GM19328 (cell line): ENCODE results near the gene CNOT8.
A peak's percentile ranks its signal among the peaks of the same experiment; 100 is the strongest.
"Not testable (repeated sequence)": the region's sequence is repeated elsewhere in the genome, so short reads cannot be mapped to it uniquely, and the experiment has no call there.

Experiments
- ATAC-seq: cut with Tn5 transposase; IDR thresholded peaks from one replicate; pipeline ENCODE4 v1.9.1; 2021; ENCODE audit warnings: mild to moderate bottlenecking, moderate library complexity; ENCODE audit not compliant: unreplicated experiment

CNOT8 gene

DNA sequence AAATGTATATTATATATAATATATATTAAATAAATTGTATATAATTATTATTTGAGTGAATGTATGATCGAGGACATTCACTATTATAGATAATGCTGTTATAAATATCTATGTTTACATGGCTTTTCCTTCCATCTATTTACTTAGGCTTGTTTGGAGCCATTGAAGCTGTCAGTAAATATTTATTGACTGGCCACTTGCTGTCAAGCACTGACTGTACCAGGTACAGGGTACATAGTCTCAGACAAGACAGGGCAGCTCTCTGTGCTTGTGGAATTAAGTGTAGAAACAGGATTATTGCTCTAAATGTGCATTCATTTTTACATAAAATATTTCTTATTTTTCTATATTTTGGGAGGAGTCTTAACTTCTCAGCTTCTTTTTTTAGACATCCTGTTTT, 24.4 kb upstream of the CNOT8 start:
- ATAC-seq = no peak

DNA sequence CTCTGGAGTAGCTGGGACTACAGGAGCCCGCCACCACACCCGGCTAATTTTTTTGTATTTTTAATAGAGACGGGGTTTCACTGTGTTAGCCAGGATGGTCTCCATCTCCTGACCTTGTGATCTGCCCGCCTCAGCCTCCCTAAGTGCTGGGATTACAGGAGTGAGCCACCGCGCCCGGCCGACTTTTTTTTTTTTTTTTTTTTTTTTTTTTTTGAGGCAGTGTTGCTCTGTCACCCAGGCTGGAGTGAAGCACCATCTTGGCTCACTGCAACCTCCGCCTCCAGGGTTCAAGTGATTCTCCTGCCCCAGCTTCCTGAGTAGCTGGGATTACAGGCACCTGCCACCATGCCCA, 22.8 kb upstream of the CNOT8 start:
- ATAC-seq = not testable (repeated sequence)

DNA sequence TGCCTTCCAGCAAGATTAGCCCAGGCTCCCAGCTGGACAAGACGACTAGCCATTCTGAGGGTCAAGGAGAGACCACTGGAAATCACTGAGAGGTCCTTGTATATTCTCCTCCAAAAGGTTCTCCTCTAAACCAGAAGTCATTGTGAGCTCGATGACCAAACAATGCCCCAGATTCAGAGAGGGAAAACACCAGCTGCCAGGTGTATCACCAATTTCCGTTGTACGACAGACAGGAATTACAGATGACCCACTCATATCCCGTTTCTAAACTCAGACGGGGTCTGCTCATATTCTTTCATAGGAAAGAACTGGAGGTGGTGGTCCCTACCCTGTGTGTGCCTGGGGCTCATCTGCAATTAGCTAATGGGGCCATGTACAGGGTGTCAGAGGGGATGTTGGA, 22.2 kb upstream of the CNOT8 start:
- no peak for ATAC-seq

DNA sequence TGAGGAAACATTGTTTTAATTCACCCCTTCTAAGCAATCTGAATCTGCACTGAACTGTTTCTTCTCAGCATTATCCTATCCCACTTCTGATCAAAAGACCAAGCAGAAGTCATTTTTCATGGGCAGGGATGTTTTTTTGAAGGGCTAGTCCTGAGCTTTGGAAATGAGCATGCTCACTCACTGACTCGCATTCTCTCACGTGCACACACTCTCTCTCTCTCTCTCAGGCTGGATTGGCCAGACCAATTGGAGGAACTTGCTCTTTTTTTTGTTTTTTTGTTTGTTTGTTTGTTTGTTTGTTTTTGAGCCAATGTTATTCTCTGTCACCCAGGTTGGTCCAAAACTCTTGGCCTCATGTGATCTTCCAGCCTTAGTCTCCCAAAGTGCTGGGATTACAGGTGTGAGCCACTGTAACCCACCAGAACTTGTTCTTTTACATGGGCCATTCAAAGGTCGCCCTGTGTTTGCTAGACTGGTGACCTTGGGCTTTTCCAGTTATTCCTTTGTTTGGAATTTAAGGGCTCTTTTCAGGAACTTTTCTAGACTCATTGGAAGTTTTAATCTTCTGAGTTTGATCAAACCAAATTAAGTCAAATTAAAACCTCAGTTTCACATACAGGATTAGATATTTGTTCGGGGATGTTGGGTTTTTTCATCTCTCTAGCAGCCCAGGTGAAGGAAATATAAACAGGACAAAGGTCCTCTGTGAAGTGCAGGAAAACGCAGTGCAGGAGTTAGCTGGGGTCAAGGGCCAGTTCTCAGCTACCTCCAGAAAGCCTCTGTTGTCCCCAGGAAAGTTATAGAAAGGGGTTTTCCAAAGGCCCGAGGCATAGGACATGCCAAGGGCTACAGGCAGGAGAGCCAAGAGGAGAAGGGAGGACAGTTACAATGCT, 21.2 kb upstream of the CNOT8 start:
- ATAC-seq = no peak

DNA sequence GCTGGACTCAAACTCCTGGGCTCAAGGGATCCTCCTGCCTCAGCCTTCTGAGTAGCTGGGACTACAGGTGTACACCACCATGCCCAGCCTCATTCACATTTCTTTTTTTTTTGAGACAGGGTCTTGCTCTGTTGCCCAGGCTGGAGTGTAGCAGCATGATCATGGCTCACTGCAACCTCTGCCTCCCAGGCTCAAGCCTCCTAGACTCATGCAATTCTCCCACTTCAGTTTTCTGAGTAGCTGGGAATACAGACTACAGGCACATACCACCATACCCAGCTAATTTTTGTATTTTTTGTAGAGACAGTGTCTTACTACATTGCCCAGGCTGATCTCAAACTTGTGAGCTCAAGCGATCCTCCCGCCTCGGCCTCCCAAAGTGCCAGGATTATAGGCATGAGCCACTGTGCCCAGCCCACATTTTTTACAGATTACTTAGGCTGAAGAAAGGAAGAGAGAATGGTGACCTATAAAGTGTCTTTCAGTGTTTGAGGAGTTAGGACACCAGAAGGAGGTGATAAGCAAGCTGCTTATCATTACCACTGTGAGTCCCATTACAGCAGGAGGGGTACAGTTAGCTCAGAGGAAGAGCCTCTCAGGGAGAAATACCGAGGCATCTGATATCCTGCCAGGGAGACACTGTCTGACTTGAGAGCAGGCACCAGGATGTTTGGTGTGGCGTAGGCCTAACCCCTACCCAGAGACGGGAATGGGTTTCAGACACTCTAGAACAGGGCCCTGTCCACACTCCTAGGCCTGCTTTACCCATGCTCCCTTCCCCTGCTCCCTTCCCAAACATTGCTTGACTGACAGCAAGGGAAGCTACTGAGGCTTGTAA, 17.8 kb upstream of the CNOT8 start:
- ATAC-seq = no peak

DNA sequence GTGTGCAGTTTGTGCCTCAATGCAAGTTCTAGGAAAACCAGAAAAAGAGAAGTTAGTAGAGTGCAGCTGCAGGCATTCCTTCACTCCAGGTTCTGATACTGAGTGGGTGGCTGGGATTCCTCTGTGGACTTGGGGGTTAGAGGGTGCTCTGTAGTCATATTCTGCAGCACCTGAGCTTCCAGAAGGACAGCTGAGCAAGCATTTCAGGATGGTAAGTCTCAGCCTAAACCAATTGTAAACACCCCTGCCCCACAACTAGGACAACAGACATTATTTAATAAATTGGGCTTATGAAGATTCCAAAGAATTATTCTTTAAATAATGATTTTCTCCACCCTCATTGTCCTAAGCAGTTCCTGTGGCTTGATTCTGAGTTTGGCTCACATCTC, 17.2 kb upstream of the CNOT8 start:
- ATAC-seq = no peak

DNA sequence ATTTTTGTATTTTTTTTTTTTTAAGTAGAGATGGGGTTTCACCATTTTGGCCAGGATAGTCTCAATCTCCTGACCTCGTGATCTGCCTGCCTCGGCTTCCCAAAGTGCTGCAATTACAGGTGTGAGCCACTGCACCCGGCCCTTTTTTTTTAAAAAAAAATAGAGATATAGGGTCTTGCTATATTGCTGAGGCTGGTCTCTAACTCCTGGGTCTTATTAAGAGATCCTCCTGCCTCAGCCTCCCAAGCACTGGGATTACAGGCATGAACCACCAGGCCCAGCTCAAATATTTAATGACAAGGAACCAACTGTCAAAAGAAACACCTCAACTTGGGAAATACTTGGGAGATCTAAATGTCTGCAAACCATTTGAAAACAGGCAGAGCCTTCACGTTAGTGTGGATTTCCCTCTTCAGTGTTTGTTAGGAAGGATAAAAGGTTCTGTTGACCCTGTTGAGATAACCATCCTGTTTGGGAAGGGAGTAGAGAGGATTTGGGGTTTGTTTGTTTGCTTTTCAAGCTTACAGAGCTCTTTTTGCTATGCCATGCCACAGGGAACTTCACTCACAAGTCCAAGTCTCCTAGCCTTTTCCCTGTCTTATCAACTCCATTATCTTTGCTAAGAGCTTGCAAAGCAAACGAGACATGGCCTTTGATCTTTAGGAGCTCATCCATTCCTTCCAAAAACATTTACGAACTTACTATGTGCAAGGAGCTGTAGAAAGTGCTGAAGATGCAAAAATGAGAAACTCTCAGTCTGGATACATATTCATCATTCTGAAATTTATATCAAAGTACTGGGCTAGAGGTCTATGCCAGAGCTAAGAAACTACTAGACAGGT, 15.5 kb upstream of the CNOT8 start:
- ATAC-seq = no peak

DNA sequence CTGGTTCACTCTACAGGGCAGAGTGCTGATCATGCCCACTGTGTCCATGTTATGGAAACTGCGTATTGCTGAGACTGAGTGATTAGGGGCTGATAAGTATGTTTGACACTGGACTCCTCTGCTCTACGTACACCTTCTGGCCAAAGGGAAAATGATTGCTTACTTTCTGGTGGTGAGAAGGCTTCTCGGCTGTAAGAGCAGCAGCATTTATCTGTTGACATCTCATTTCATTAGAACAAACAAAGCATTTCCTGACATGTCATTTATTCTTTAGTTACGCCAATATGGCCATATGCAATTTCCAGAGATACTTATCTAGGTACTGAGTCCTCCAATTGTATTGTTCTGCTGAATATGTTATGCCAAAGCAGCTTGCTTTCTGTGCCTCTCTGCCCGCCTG, 13.6 kb upstream of the CNOT8 start:
- no peak for ATAC-seq

DNA sequence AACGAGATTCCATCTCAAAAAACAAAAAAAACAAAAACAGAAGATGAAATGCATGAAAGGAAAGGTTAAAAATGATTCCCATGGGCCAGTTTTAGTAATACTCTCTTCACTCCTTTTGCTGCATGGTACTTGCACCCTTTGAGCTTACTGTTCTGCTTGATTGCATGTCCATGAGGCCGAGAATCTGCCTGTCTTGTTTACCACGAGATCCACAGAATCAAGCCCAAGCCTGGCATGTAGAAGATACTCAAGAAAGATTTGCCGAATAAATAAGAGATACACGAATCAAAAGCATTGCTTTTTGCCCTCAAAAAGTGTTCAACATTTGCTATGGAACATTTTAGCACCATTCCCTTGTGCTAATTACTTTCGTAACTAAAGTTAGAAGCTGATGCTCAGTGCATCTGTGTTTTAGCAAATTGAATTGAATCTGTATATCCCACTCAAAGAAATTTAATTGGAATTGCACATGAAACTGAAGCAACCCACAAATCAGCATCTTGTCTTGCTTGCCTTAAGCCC, 9.1 kb upstream of the CNOT8 start:
- no peak for ATAC-seq

DNA sequence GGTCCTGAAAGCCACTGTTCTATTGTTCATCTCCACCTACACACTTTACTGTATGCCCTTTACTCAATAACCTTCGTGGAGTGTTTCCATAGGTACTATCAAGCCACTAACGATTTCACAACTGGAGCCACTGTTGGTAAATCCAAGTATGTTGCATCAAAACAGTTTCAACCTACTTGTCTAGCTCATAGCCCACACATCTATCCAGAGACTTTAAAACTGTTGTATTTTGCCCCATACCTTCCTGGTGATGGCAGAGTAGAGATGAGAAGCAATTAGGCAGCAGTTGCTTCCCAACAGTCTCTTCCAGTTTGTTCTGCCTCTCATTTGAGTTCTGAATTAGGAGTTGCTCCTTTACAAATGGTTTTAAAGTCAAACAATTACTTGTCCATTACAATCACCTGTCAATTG, 8.6 kb upstream of the CNOT8 start:
- no peak for ATAC-seq

DNA sequence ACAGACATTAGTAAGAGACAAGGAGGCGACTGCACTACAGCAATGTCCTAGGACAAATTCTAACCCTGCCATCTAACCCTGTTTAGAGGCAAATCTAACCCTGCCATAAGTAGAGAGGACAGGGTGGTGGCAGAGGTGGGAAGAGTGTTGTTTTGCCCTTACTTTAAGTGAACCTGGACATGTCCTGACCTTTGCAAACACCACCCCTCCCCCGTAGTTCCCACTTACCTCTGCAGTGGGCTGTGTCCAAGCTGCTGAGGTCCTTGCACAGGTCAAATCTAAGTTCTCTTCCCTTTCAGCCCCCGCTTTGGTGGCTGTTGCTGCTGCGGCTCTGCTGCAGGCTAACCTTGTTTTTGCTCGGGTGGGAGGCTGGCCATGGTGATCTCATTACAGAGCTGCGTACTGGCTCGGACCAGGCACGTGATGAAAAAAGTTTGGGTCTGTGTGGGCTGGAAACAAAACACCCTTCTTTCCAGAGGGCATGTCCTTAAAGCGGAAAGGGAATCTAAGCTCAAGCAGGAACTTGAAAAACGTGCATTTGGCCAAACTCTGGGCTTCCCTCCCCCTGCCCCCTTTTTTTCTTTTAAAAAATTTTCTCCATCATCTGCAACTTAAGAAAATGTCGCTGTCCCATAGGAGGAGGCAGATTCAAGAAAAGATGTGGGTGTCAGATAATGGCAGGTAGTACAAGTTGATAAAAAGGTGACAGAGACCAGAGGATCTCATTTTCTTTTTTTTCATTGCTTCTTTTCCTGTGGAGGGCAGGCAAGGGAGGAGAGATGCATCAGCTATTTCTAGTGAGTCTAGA, 8.0 kb upstream of the CNOT8 start, which contains the start of gene FAXDC2:
Gene FAXDC2 (minus strand): TSS at position 349 of the 808 bp plus-strand sequence. CDS start 12,425 bp downstream, outside the sequence.
- ATAC-seq = no peak

DNA sequence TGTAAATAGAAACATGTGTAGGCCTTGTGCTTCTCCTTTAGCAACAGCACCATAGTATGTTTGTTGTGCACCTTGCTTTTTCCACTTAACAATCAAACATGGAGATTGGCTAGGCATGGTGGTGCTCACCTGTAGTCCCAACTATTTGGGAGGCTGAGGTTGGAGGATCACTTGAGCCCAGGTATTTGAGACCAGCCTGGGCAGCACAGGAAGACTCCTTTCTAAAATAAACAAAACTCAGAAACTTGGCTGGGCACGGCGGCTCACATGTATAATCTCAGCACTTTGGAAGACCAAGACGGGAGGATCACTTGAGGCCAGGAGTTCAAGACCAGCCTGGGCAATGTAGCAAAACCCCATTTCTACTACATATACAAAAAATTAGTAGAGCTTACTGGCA, 7.1 kb upstream of the CNOT8 start:
- ATAC-seq = no peak

DNA sequence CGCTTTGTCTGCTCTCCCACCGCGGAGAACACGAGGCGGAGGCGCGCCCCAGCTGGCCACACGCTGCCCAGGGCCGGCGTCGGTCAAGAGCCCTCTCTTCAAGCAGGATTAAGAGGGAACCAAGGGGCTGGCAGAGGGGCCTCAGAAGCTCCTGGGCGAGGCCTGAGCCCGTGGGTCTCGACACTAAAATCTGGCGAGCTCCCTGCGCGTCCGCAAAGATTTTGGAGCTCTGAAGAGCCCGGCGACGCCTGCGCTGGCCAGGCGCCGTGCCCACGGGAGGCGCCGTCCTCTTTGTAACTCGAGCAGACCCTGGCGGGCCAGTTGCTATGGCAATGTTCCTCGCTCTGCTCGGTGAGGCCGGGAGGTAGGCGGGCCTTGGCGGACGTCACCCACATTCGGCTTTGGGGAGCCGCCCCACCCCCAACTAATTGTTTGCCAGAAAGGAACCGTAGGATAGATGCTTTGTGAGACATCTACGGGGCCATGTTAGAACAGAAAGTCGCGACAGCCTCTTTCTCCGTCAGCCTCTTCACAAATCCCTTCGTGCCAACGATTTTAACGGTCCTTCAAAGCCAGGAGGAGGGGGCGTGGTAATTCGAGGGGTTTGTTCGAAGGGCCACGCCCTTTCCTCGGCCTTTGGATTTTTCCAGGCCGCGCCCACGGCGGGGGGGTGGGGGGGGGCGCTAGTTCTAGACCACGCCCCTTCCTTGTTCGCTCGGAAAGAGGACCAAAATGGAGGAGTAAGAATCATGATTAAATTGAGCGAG, 714 bp upstream of the CNOT8 start:
- ATAC-seq = peak; percentile 57

DNA sequence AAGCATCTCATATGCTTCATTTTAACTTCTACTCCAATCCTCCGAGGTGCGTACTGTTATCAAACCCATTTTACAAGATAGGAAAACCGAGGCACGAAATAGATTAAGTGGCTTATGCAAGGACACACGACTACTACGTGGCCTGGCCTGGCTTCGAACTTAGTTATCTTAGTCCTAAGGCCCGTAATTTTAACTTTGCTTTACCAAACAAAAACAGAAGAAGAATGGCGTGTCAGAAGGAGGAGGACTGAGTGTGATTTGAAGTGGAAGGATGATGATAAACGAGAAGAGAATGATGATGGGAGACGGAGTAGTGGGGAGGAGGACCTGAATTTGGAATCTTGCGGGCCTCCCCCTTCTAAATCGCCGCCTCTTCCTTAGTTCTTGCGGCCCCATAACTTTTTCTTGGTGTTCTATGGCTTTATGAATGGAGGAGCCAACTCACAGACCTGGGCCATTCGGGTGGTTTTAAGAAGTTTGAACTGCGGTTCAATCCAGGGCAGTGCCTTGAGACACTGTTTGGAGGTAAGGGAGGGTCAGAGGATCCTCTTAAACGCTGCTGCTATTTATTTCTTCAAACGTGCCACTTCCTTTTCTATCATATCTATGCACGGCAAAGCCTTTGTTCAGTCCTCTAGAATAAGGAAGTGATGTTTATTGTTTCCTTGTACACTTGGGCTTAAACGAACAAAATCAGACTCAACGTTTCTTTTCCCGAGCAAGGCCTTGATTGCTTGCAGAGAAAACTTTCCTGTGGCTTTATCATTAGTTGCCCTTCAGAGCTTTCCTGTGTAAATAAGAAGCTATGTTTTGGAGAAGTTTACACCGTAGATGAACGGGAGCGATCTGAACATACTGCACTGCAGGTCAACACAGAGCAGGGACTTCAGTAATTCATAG, 795 bp downstream of the CNOT8 start:
- no peak for ATAC-seq

DNA sequence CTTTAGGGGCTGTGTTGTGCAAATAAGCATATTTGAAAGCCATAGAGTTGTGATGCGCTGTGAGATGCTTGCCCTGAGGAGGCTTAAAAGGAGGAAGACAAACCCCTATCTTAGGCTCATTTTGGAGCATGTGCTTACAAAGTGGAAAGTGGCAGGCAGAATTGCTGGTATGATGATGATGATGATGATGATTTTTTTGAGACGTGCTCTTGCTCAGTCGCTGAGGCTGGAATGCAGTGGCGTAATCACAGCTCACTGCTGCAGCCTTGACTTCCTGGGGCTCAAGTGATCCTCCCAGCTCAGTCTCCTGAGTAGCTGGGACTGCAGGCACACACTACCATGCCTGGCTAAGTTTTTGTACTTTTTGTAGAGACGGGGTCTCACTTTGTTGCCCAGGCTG, 1.7 kb downstream of the CNOT8 start:
- no peak for ATAC-seq

DNA sequence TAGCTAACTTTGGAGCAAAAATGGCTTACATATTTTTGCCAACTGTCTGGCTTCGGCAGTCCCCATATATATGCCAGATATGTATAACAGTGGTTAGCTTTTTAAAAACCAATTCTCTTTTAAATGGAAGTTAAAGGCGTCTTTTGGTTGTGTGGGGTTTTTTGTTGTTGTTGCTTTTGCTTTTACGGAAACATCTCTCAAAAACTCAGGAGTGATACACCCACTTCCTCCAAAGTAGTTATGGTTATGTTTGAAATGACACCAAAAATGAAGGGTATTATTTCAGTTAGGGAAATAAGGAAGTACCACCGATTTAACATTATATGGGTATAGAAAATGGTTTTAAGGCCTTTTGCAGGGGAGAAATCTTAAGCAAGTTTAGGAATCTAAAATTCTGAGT, 2.3 kb downstream of the CNOT8 start:
- no peak for ATAC-seq

DNA sequence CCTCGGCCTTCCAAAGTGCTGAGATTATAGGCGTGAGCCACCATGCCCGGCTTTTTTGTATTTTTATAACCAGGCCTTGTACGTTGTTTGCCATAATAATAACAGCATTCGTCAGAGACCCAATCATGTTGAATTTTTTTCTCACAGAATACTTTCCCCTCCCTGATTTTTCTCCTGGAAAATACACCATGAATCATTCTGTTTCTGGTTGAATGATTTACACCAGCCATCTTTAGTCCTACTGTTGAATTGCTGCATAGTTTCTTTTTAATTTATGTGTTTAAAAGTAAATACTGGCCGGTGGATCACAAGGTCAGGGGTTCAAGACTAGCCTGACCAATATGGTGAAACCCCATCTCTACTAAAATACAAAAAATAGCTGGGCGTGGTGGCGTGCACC, 3.5 kb downstream of the CNOT8 start:
- no peak for ATAC-seq

DNA sequence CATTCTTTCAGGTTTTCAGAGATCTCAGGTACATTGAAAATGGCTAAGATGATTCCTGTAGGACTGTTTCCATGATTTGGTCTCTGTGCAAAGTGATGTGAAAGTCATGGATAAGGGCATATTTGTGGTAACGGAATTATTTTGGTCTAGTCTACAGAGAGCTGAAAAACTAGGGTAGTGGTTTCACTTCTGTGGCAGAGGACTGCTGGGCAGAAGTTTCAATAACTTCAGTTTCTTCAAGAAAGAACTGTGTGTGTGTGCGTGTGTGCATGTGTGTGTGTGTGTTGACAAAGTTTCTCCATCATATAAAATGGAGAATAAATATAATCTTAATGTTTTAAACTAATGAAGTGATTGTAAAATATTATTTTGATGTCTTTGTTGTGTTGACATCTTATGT, 4.3 kb downstream of the CNOT8 start:
- ATAC-seq = no peak
